Stomach (tissue), 4 donors: ENCODE measurements around the gene HYAL2.

Experiments
- CTCF ChIP-seq, 7 experiments: fragments of 450-650 bp in 4 of 7; fragments of 200-600 bp in 3 of 7; sonication (generic) in 3 of 7; IDR thresholded peaks; one replicate each; pipeline ENCODE4 v1.5.1; 2016 to 2019; ENCODE audit warnings: antibody characterized with exemption in 7 of 7, control low read depth in 2 of 7, mild to moderate bottlenecking in 1 of 7
- EP300 ChIP-seq: sonication (generic); formaldehyde crosslinking; IDR thresholded peaks from one replicate; pipeline ENCODE4 v1.6.1; 2017; ENCODE audit warnings: antibody characterized with exemption

GRCh38 chr3:50270422-50271224, 51.9 kb downstream of the HYAL2 start:
- TF ChIP-seq CTCF (IDR thresholded peaks at IDR 0.05) (no peak), EP300 (no peak)
